HepG2 (cell line): ENCODE data around the gene NAIF1. TPM values are rescaled to one million over a fixed set of nuclear protein-coding genes. Genes with fewer than 3 reads are reported as not detected.

ENCODE experiments used
- BCL3 ChIP-seq: sonication (generic); formaldehyde crosslinking; IDR thresholded peaks from 2 replicates; pipeline ENCODE4 v1.5.1; 2020; ENCODE audit warnings: mild to moderate bottlenecking, missing genetic modification reagents, moderate library complexity
- CREB1 ChIP-seq, 2 experiments: fragments of 450-650 bp in 1 of 2; IDR thresholded peaks; 2 replicates each; pipeline ENCODE4 v1.6.1; 2016 to 2017; ENCODE audit warnings: control low read depth in 1 of 2, mild to moderate bottlenecking in 1 of 2, missing compliant biosample characterization in 1 of 2, missing genetic modification characterization in 1 of 2
- CREM ChIP-seq, 2 experiments: sonication (generic) in 1 of 2; formaldehyde crosslinking in 1 of 2; IDR thresholded peaks; 2 replicates each; pipeline versions ENCODE4 v1.4.0 to v1.6.1; 2016 to 2020; ENCODE audit warnings: antibody characterized with exemption in 1 of 2, mild to moderate bottlenecking in 1 of 2, missing genetic modification reagents in 1 of 2
- FLYWCH1 ChIP-seq: sonication (generic); formaldehyde crosslinking; IDR thresholded peaks from 2 replicates; pipeline ENCODE4 v1.8.1; 2023; ENCODE audit warnings: mild to moderate bottlenecking, missing genetic modification reagents
- GTF2F1 ChIP-seq: fragments of 150-350 bp; IDR thresholded peaks from 2 replicates; pipeline ENCODE4 v1.6.1; 2014; ENCODE audit warnings: low read length
- KDM3A ChIP-seq: IDR thresholded peaks from 2 replicates; pipeline ENCODE4 v1.6.1; 2018; ENCODE audit warnings: low read depth, missing compliant biosample characterization
- KDM5B ChIP-seq: sonication (generic); formaldehyde crosslinking; IDR thresholded peaks from 2 replicates; pipeline ENCODE4 v1.4.0; 2020; ENCODE audit warnings: missing genetic modification reagents, mild to moderate bottlenecking, borderline replicate concordance
- KLF16 ChIP-seq, 2 experiments: sonication (generic) in 1 of 2; formaldehyde crosslinking in 1 of 2; IDR thresholded peaks; 2 replicates each; pipeline versions ENCODE4 v1.6.1 to v1.8.0; 2016 to 2023; ENCODE audit warnings: missing genetic modification reagents in 2 of 2, missing compliant biosample characterization in 1 of 2
- MEIS2 ChIP-seq: sonication (generic); formaldehyde crosslinking; IDR thresholded peaks from 2 replicates; pipeline ENCODE4 v1.9.0; 2021; ENCODE audit warnings: mild to moderate bottlenecking, missing genetic modification reagents
- MTA3 ChIP-seq: sonication (generic); formaldehyde crosslinking; IDR thresholded peaks from 2 replicates; pipeline ENCODE4 v1.4.0; 2020; ENCODE audit warnings: missing genetic modification reagents
- NFATC3 ChIP-seq: sonication (generic); formaldehyde crosslinking; IDR thresholded peaks from 2 replicates; pipeline ENCODE4 v1.5.1; 2020; ENCODE audit warnings: mild to moderate bottlenecking, missing genetic modification reagents
- NR2F6 ChIP-seq, 2 experiments: IDR thresholded peaks; 2 replicates each; pipeline ENCODE4 v1.6.1; 2016; ENCODE audit warnings: antibody characterized with exemption in 1 of 2, mild to moderate bottlenecking in 1 of 2
- NR3C1 ChIP-seq: sonication (generic); formaldehyde crosslinking; IDR thresholded peaks from 2 replicates; pipeline ENCODE4 v1.4.0; 2020; ENCODE audit warnings: missing genetic modification reagents
- PCBP2 ChIP-seq: fragments of 200-400 bp; formaldehyde crosslinking; optimal IDR thresholded peaks from 2 replicates; pipeline ENCODE3; 2018; ENCODE audit warnings: low read length, low read depth; ENCODE audit not compliant: poor library complexity, severe bottlenecking
- POLR2A ChIP-seq, 2 experiments: IDR thresholded peaks; 2 replicates each; pipeline ENCODE4 v1.6.1; 2011; ENCODE audit warnings: low read depth in 2 of 2, low read length in 2 of 2, mild to moderate bottlenecking in 1 of 2, moderate library complexity in 1 of 2; ENCODE audit not compliant: insufficient read depth in 1 of 2
- RBAK ChIP-seq: sonication (generic); formaldehyde crosslinking; IDR thresholded peaks from 2 replicates; pipeline ENCODE4 v1.5.1; 2020; ENCODE audit warnings: mild to moderate bottlenecking, missing genetic modification reagents
- SRSF9 ChIP-seq: fragments of 200-400 bp; formaldehyde crosslinking; IDR thresholded peaks from 2 replicates; pipeline ENCODE4 v1.6.1; 2018; ENCODE audit warnings: borderline replicate concordance, mild to moderate bottlenecking, low read depth, low read length; ENCODE audit not compliant: insufficient read depth, poor library complexity, severe bottlenecking
- TERF1 ChIP-seq: sonication (generic); formaldehyde crosslinking; IDR thresholded peaks from 2 replicates; pipeline ENCODE4 v1.8.0; 2022; ENCODE audit warnings: mild to moderate bottlenecking, missing genetic modification reagents, moderate library complexity
- TP53 ChIP-seq: sonication (generic); formaldehyde crosslinking; conservative IDR thresholded peaks from 2 replicates; pipeline ENCODE4 v1.4.0; 2020; ENCODE audit warnings: missing genetic modification reagents
- TRIM24 ChIP-seq: sonication (generic); formaldehyde crosslinking; IDR thresholded peaks from 2 replicates; pipeline ENCODE4 v1.8.0; 2022; ENCODE audit warnings: mild to moderate bottlenecking, missing genetic modification reagents
- ZBTB38 ChIP-seq: sonication (generic); formaldehyde crosslinking; IDR thresholded peaks from 2 replicates; pipeline ENCODE4 v1.5.1; 2020; ENCODE audit warnings: mild to moderate bottlenecking, missing genetic modification reagents
- ZNF710 ChIP-seq: sonication (generic); formaldehyde crosslinking; IDR thresholded peaks from 2 replicates; pipeline ENCODE4 v1.5.0; 2020; ENCODE audit warnings: mild to moderate bottlenecking, missing genetic modification reagents, borderline replicate concordance
- ZNF777 ChIP-seq: sonication (generic); formaldehyde crosslinking; IDR thresholded peaks from 2 replicates; pipeline ENCODE4 v1.4.0; 2020; ENCODE audit warnings: missing genetic modification reagents
- polyA plus RNA-seq, 8 experiments: library from polyadenylated mRNA; depleted of rRNA in 3 of 8; stranded (reverse) in 7 of 8; unstranded in 1 of 8; fragments of >200 nt; fragmentation: Illumina TruSeq in 4 of 8; extraction: Trizol in 4 of 8; gene quantifications; 2 replicates each; pipeline versions ENCODE4 v1.2.1 to v1.2.3, GENCODE V29; 2011 to 2016; ENCODE audit warnings: low read depth in 4 of 8, missing spikeins in 1 of 8, mixed read lengths in 1 of 8; ENCODE audit not compliant: insufficient read depth in 1 of 8
- total RNA-seq, 5 experiments: library from RNA; depleted of rRNA; stranded (reverse); fragments of >200 nt; fragmentation: Illumina TruSeq; extraction: Trizol; gene quantifications; 2 replicates each; pipeline ENCODE4 v1.2.3, GENCODE V29; 2016; ENCODE audit warnings: low read depth in 1 of 5
- TF ChIP-seq, protein P1 (sequence below): sonication (generic); formaldehyde crosslinking; IDR thresholded peaks from 2 replicates; pipeline ENCODE4; 2020; ENCODE audit warnings: missing genetic modification reagents, mild to moderate bottlenecking, borderline replicate concordance

The NAIF1 gene
- total and polyA plus RNA-seq, 2 of the 13 experiments (the other 11 are each of a cell fraction or from before 2014, with no cell fraction given): 6.0 to 6.9 TPM

DNA sequence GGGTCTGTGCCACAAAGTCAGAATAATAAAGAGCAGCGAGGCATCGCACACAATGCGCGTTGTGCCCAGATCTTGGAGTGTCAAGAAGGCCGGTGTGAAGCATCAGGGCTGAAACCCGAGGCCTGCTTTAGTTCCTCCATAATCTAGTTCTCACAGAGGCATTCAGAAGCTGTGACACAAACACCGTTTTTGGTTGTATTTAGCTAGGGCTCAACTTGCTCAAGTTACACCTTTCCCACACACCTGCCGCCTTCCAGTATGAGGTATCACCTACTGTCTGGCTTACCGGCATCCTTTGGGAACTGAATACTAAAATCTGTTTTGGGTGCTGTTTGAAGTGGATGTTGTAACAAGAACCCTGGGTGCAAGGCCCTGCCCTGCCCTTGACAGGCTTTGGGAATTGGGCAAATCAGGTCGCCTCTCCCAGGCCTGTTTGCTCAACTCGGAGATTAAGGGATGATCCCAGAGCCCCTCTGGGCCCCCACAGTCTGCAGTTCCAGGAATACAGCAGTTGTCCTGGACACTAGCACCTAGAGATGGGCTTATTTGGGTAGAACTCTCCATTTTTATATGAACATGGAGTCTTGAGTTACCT lies 27.9 kb upstream of the NAIF1 start (continued):
- TF ChIP-seq KDM5B (CRISPR knock-in tag): 0 out of 2 replicates have a peak, but pooled peaks have one; percentile 40
- no peak for TF ChIP-seq NFATC3 (CRISPR knock-in tag)
- no peak for TF ChIP-seq NR3C1 (CRISPR knock-in tag)
- no peak for TF ChIP-seq KLF16 (CRISPR knock-in tag; IDR thresholded peaks at IDR 0.05)
- TF ChIP-seq MTA3 (CRISPR knock-in tag): no peak
- no peak for TF ChIP-seq MEIS2 (CRISPR knock-in tag)
- TF ChIP-seq ZNF777 (CRISPR knock-in tag): no peak
- TF ChIP-seq POLR2A (IDR thresholded peaks at IDR 0.05; ENCODE audit: insufficient read depth in 1 of 2, low read depth in 2 of 2, low read length in 2 of 2): no peak
- no peak for TF ChIP-seq GTF2F1
- TF ChIP-seq, protein P1, sequence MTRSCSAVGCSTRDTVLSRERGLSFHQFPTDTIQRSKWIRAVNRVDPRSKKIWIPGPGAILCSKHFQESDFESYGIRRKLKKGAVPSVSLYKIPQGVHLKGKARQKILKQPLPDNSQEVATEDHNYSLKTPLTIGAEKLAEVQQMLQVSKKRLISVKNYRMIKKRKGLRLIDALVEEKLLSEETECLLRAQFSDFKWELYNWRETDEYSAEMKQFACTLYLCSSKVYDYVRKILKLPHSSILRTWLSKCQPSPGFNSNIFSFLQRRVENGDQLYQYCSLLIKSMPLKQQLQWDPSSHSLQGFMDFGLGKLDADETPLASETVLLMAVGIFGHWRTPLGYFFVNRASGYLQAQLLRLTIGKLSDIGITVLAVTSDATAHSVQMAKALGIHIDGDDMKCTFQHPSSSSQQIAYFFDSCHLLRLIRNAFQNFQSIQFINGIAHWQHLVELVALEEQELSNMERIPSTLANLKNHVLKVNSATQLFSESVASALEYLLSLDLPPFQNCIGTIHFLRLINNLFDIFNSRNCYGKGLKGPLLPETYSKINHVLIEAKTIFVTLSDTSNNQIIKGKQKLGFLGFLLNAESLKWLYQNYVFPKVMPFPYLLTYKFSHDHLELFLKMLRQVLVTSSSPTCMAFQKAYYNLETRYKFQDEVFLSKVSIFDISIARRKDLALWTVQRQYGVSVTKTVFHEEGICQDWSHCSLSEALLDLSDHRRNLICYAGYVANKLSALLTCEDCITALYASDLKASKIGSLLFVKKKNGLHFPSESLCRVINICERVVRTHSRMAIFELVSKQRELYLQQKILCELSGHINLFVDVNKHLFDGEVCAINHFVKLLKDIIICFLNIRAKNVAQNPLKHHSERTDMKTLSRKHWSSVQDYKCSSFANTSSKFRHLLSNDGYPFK: no peak
- no peak for TF ChIP-seq RBAK
- no peak for TF ChIP-seq SRSF9
- no peak for TF ChIP-seq TERF1 (CRISPR knock-in tag)
- TF ChIP-seq NR2F6 (IDR thresholded peaks at IDR 0.05): no peak
- TF ChIP-seq NR2F6 (CRISPR knock-in tag; IDR thresholded peaks at IDR 0.05): 0 out of 2 replicates have a peak, but pooled peaks have one; percentile 19
- no peak for TF ChIP-seq ZNF710 (CRISPR knock-in tag)
- no peak for TF ChIP-seq TRIM24 (CRISPR knock-in tag)
- TF ChIP-seq FLYWCH1 (CRISPR knock-in tag): no peak
- TF ChIP-seq ZBTB38 (CRISPR knock-in tag): no peak
- TF ChIP-seq KDM3A (CRISPR knock-in tag): no peak
- no peak for TF ChIP-seq BCL3 (CRISPR knock-in tag)
- TF ChIP-seq PCBP2: no peak
- TF ChIP-seq CREM (IDR thresholded peaks at IDR 0.05): no peak
- no peak for TF ChIP-seq CREM (CRISPR knock-in tag; IDR thresholded peaks at IDR 0.05)
- no peak for TF ChIP-seq TP53 (CRISPR knock-in tag)
- no peak for TF ChIP-seq CREB1 (IDR thresholded peaks at IDR 0.05)
- TF ChIP-seq CREB1 (CRISPR knock-in tag; IDR thresholded peaks at IDR 0.05): no peak
